ENCODE measurements around the gene CAMSAP2.

- TF ChIP-seq POLR2A (IDR thresholded peaks at IDR 0.05) (no peak), CTCF (IDR thresholded peaks at IDR 0.05) (no peak)
Observed at GRCh38 chr1:200900877-200901276, 162.2 kb downstream of the CAMSAP2 start.
